Measurements from ENCODE around the gene ATL3.
"Not testable (repeated sequence)": the region's sequence is repeated elsewhere in the genome, so short reads cannot be mapped to it uniquely, and the experiment has no call there.

DNA sequence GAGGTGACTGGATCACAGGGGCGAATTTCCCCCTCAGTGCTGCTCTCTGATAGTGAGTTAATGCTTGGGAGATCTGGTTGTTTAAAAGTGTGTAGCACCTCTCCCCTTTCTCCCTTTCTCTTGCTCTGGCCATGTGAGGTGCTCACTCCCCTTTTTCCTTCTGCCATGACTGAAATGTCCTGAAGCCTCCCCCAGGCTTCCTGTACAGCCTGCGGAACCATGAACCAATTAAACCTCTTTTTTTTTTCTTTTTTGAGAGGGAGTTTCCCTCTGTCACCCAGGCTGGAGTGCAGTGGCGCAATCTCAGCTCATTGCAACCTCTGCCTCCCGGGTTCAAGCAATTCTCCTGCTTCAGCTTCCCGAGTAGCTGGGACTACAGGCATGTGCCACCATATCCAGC is 53.5 kb downstream of the ATL3 start:
- not testable (repeated sequence) for TF ChIP-seq EZH2 (IDR thresholded peaks at IDR 0.05; ENCODE audit: borderline replicate concordance); EZH2phosphoT487 (IDR thresholded peaks at IDR 0.05; ENCODE audit: low read depth, severe bottlenecking, unreplicated experiment)
- TF ChIP-seq, protein P1, sequence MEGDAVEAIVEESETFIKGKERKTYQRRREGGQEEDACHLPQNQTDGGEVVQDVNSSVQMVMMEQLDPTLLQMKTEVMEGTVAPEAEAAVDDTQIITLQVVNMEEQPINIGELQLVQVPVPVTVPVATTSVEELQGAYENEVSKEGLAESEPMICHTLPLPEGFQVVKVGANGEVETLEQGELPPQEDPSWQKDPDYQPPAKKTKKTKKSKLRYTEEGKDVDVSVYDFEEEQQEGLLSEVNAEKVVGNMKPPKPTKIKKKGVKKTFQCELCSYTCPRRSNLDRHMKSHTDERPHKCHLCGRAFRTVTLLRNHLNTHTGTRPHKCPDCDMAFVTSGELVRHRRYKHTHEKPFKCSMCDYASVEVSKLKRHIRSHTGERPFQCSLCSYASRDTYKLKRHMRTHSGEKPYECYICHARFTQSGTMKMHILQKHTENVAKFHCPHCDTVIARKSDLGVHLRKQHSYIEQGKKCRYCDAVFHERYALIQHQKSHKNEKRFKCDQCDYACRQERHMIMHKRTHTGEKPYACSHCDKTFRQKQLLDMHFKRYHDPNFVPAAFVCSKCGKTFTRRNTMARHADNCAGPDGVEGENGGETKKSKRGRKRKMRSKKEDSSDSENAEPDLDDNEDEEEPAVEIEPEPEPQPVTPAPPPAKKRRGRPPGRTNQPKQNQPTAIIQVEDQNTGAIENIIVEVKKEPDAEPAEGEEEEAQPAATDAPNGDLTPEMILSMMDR (IDR thresholded peaks at IDR 0.05; ENCODE audit: poor library complexity): not testable (repeated sequence)

All from hepatocyte (in vitro differentiated cells).